Stomach smooth muscle (tissue), 2 donors: ENCODE measurements around the gene GID8.

Experiments
- H3K27ac ChIP-seq: one replicate; pipeline ENCODE4 v1.7.0; 2013; ENCODE audit warnings: mild to moderate bottlenecking, low read length, inconsistent platforms
- H3K27me3 ChIP-seq, 2 donors: one replicate each; pipeline ENCODE4 v1.7.0; 2013; ENCODE audit warnings: low read length in 2 of 2; ENCODE audit not compliant: insufficient read depth in 2 of 2, control insufficient read depth in 1 of 2
- H3K36me3 ChIP-seq, 2 donors: one replicate each; pipeline ENCODE4 v1.7.0; 2013; ENCODE audit warnings: low read length in 2 of 2; ENCODE audit not compliant: control insufficient read depth in 2 of 2, insufficient read depth in 2 of 2
- H3K4me1 ChIP-seq: one replicate; pipeline ENCODE4 v1.7.0; 2013; ENCODE audit warnings: low read length; ENCODE audit not compliant: control insufficient read depth, insufficient read depth
- H3K4me3 ChIP-seq, 2 donors: one replicate each; pipeline ENCODE4 v1.7.0; 2013; ENCODE audit warnings: low read length in 2 of 2
- H3K9ac ChIP-seq, 2 donors: one replicate each; pipeline ENCODE4 v1.7.0; 2013; ENCODE audit warnings: low read length in 2 of 2, mild to moderate bottlenecking in 1 of 2
- H3K9me3 ChIP-seq, 2 donors: one replicate each; pipeline ENCODE4 v1.7.0; 2013; ENCODE audit warnings: low read length in 2 of 2; ENCODE audit not compliant: control insufficient read depth in 2 of 2
- donor health status: healthy.
- donor health status: Pancreatic carcinoma.

Gene GID8

DNA sequence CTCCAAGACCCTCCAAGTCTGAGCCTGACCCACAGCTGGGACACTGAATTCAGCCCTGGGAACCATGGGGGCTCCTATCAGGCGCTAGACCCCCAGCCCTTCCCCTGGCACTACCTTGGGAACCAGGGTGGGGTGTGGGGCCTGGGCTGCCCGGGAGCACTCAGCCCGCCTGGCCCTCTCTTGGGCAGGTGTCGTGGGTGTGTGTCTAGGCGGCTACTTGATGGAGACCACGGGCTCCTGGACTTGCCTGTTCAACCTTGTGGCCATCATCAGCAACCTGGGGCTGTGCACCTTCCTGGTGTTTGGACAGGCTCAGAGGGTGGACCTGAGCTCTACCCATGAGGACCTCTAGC, 29.2 kb downstream of the GID8 start:
- Histone ChIP-seq H3K4me1 (no peaks in the 10 kb centered on the region), H3K27me3 (peaks cover 21 to 22% of the 10 kb centered on the region in 2 donors), H3K4me3 (no peak overlapping the region), H3K9ac (no peak overlapping the region), H3K36me3 (no peaks in the 10 kb centered on the region), H3K9me3 (no peaks in the 10 kb centered on the region), H3K27ac (no peak overlapping the region)

DNA sequence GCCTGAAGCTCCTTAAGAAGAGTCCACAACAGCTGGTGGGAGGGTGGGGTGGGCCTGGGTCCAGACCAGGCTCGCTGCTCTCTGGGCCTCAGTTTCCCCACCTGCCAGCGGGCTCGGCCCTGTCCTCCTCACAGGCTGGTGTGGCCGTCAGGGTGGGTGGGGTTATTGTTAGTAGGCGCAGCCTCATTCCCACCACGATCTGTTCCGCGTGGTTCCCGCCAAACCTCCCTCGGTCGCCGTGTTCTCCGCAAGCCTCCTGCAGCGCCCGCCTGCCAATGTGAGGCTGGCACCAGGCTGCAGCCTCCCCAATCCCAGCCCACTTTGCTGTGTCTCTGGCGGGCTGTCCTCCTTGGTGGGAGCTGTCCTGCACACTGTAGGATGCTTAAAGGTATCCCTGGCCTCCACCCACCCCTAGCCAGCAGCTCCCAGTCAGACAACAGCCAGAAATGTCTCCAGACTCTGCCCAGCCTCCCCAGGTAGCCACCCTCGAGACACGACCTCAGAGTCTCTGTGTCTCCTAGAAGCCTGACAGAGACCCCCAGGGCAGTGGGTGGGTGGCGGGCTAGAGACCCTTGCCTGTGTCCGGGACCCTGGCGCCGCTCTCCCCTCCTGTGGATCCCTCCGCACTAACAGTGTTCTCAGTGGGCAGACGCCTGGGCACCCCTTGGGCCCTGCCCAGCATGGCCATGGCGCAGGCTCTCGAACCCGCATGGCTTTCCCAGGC, 29.8 kb downstream of the GID8 start:
- H3K4me1 ChIP-seq, result peaks cover 4% of the 10 kb centered on the region
- H3K36me3 ChIP-seq, result no peaks in the 10 kb centered on the region
- no peak overlapping the region for H3K4me3 ChIP-seq
- no peak overlapping the region for H3K9ac ChIP-seq
- no peaks in the 10 kb centered on the region for H3K9me3 ChIP-seq
- H3K27ac ChIP-seq, result no peak overlapping the region
- peaks cover 26% of the 10 kb centered on the region in 2 donors for H3K27me3 ChIP-seq

DNA sequence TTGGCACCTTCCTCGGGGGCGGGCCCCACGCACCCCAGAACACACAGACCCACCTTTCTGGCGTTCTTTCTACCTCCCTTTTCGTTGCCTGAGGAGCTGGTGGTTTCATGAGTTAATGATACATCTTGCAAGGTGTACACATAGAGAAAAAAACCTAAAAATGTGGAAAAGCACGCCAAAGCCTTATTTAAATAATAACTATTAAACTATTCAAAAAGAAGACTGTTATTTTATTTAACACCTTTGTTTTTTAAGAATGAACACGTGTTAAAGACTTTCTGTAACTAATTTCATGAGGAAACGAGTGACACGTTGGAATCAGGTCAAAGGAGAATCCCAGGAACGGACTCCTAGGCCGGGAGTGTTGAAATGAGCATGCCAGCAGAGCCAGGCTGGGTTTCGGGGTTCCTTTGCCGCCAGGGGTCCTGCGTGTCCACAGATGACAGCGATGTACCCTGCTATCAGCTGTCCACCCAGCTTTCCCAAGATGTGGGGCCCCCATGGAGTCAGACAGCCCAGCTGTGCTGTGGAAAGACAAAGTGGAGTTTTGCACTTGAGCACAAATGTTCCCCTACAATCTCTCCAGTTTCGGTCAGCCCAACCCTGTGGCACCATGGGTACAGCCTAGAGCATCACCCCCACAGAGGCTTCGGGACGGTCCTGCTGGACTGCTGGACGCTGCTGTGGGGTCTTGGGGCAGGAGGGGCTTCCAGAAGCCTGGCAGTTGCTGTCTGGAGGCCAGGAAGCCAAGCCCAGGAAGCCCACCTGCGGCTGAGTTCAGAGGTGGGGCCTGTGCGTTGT, 30.6 kb downstream of the GID8 start:
- H3K4me1 ChIP-seq, result peaks cover 7% of the 10 kb centered on the region
- no peak overlapping the region for H3K9ac ChIP-seq
- no peak overlapping the region for H3K4me3 ChIP-seq
- H3K9me3 ChIP-seq, result no peaks in the 10 kb centered on the region
- no peak overlapping the region for H3K27ac ChIP-seq
- no peaks in the 10 kb centered on the region for H3K36me3 ChIP-seq
- peaks cover 30 to 34% of the 10 kb centered on the region in 2 donors for H3K27me3 ChIP-seq

DNA sequence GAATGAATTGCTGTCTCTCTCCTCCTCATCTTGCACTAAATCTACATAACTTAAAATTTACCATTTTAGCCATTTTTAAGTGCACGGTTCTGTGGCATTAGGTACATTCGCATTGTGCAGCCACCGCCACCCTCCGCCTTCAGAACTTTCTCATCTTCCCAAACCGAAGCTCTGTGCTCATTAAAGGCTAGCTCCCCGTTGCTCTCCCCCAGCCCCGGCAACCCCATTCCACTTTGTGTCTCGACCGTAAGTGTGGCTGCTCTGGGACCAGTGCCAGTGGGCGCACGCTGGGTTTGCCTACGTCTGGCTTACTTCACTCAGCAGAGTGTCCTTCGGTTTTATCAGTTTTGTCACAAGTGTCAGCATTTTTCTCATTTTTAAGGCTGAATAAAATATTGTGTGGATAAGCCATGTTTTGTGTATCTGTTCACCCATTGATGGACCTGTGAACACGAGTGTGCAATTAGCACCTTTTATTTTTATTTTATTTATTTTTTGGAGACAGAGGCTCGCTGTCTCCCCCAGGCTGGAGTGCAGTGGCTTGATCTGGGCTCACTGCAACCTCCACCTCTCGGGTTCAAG, 31.3 kb downstream of the GID8 start:
- no peak overlapping the region for H3K4me3 ChIP-seq
- peaks cover 34 to 39% of the 10 kb centered on the region in 2 donors for H3K27me3 ChIP-seq
- H3K27ac ChIP-seq, result no peak overlapping the region
- peaks cover 7% of the 10 kb centered on the region for H3K4me1 ChIP-seq
- no peak overlapping the region for H3K9ac ChIP-seq
- no peaks in the 10 kb centered on the region for H3K9me3 ChIP-seq
- H3K36me3 ChIP-seq, result no peaks in the 10 kb centered on the region

DNA sequence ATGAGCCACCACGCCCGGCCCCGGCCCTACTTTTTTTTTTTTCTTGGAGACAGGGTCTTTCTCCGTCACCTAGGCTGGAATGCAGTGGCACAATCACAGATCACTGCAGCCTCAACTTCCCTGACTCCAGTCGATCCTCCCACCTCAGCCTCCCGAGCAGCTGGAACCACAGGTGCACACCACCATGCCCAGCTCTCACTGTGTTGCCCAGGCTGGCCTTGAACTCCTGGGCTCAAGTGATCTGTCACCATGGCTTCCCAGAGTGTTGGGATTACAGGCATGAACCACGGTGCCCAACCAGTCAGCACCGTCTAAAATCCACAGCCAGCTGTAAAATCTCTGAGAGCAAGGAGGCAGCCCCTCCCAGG, 32.0 kb downstream of the GID8 start:
- Histone ChIP-seq H3K27ac (no peak overlapping the region), H3K27me3 (peaks cover 41 to 44% of the 10 kb centered on the region in 2 donors), H3K9me3 (no peaks in the 10 kb centered on the region), H3K36me3 (no peaks in the 10 kb centered on the region), H3K4me1 (peaks cover 7% of the 10 kb centered on the region), H3K9ac (no peak overlapping the region), H3K4me3 (no peak overlapping the region)

DNA sequence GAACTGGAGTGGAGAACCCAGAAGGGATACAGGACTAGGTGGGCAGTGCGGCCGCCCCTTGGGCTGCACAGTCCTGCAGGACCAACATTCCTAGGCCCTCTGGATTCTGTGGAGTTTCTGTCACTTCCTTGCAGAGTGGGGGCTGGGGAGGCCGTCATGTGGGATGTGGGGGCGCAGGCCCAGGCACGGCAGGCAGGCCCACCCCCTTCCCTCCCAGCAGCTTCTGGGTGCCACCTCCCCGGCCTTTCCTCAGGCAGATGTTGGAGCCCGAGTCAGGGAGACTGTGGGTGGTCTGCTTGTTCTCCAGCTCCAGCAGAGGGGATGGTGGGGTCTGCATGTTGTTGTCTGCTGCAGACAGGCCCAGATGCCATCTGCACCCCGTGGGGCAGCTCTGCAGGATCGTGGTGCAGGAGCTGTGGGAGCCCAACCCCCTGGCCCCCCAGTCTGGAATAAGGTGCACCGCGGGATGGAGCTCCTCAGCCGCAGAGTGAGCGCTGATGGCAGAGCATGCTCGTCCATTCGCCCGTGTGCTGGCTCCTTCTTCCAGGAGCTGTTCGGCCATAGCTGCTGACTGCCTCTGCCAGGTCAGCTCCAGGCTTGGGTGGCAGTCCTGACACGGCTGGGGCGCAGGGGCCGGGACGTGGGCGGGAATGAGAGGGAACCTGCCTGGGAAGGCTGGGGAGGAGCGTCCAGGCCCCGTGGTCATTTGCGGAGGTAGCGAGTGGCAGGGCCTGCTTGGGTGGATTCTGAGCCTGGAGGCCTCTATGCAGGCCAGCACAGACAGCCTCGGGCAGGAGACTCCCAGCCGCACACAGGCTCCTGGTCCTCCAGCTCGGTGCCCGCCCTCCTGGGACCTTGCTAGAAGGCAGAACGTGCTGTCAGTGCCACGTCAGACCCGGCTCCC, 32.6 kb downstream of the GID8 start:
- Histone ChIP-seq H3K4me3 (no peak overlapping the region), H3K9me3 (no peaks in the 10 kb centered on the region), H3K9ac (no peak overlapping the region), H3K36me3 (no peaks in the 10 kb centered on the region), H3K4me1 (peaks cover 7% of the 10 kb centered on the region), H3K27ac (no peak overlapping the region), H3K27me3 (peaks cover 42 to 50% of the 10 kb centered on the region in 2 donors)

DNA sequence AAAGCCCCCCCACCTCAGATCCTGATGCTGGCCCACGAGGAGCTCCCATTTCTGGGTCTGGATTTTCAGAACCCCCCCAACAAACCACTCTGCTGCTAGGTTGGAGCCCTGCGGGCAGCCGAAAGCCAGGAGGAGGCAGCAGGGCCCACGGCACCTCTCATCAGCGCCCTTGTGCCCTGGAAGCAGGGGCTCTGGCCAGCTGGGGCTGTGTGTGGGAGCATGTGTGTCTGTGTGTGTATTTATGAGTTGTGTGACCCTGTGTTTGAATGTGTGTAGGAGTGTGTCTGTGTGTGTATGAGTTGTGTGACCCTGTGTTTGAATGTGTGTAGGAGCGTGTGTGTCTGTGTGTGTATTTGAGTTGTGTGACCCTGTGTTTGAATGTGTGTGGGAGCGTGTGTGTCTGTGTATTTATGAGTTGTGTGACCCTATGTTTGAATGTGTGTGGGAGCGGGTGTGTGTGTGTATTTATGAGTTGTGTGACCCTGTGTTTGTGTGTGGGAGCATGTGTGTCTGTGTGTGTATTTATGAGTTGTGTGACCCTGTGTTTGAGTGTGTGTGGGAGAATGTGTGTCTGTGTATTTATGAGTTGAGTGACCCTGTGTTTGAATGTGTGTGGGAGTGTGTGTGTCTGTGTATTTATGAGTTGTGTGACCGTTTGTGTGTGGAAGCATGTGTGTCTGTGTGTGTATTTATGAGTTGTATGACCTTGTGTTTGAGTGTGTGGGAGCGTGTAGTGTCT, 33.4 kb downstream of the GID8 start:
- Histone ChIP-seq H3K27me3 (peaks cover 44 to 58% of the 10 kb centered on the region in 2 donors), H3K9ac (no peak overlapping the region)

DNA sequence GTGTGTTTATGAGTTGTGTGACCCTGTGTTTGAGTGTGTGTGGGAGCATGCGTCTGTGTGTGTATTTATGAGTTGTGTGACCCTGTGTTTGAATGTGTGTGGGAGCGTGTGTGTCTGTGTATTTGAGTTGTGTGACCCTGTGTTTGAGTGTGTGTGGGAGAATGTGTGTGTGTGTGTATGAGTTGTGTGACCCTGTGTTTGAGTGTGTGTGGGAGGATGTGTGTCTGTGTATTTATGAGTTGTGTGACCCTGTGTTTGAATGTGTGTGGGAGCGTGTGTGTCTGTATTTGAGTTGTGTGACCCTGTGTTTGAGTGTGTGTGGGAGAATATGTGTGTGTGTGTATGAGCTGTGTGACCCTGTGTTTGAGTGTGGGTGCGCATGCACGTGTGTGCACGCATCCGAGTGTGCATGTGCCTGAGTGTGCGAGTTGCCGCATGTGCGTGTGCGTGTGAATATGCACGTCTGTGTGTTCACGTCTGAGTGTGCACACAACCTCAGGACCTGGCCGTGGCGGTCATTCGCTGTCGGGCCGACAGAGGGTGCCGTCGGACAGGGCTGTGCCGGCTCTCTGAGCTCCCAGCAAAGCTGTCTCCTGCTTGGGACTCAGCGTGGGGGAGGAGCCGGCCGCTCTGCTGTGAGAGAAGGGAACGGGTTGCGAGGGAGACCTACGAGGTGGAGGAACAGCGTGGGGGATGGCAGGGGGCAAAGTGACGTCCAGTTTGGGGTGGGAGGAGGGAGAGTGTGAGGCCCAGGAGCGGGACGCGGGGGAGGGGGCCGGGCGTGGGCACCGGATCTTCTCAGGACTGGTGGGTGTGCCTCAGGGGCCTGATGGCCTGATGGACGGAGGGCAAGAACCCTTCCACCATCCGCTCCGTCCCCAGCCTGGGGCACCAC, 34.2 kb downstream of the GID8 start:
- Histone ChIP-seq H3K4me1 (peaks cover 7% of the 10 kb centered on the region), H3K9me3 (no peaks in the 10 kb centered on the region), H3K27me3 (peaks cover 51 to 66% of the 10 kb centered on the region in 2 donors), H3K27ac (no peak overlapping the region), H3K9ac (no peak overlapping the region), H3K4me3 (peak overlapping the region; percentile 40 to 64), H3K36me3 (no peaks in the 10 kb centered on the region)

More for the DNA sequence above, 33.4 kb downstream of the GID8 start:
- no peaks in the 10 kb centered on the region for H3K9me3 ChIP-seq
- no peak overlapping the region for H3K4me3 ChIP-seq
- peaks cover 7% of the 10 kb centered on the region for H3K4me1 ChIP-seq
- H3K27ac ChIP-seq, result no peak overlapping the region
- no peaks in the 10 kb centered on the region for H3K36me3 ChIP-seq

DNA sequence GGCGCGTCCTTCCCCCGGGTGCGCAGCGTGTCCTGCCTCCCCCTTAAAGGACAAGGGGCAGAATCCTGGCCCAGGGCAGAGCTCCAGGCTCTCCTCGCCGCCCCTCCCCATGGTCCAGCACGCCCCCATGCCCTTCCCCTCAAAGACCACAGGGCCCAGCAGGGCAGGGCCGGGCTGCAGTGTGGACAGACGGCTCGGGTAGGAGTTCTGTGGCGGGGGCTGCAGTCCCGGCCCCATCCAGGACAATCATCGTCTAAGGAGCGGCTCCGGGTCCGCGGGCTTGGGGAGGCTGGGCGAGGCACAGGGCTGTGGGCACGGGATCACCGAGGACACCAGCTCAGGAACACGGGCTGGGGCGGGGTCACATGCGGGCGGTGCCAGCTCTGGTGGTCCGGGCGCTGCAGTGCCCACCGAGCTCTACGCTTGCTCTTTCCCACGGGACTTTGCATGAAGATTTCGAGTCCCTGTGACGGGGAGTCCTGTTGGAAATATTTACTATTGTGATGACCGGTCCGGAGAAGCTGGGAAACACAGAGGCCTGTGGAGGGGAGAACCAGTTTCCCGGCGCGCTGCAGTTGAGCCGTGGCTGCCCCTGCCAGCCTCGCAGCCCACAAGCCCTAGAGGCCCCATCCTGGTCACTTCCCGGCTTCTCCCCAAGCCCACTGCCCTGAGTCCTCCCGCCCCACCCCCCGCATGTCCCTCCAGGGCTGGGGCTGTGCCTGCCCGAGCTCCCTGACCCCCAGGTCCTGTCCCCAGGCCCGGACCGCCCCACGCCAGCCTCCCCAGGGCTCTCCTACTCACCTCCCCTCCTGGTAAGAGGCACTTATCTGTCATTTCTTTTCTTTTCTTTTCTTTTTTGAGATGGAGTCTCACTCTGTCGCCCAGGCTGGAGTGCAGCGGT, 35.1 kb downstream of the GID8 start:
- Histone ChIP-seq H3K27me3 (peaks cover 55 to 71% of the 10 kb centered on the region in 2 donors), H3K4me3 (peak overlapping the region; percentile 40 to 64), H3K27ac (no peak overlapping the region)

More for the DNA sequence above, 35.1 kb downstream of the GID8 start:
- H3K9ac ChIP-seq, result no peak overlapping the region
- no peaks in the 10 kb centered on the region for H3K36me3 ChIP-seq
- peaks cover 7% of the 10 kb centered on the region for H3K4me1 ChIP-seq
- no peaks in the 10 kb centered on the region for H3K9me3 ChIP-seq
